OCI-LY7 (cell line): ENCODE measurements around the gene DENND2A. TPM values are rescaled to one million over a fixed set of nuclear protein-coding genes. Genes with fewer than 3 reads are reported as not detected.

Experiments
- BruUV-seq: library from RNA; stranded (reverse); fragments of 400-500 nt; replicated peaks from 2 replicates; lab custom pipeline; 2021; lab: Mats Ljungman, UMichigan
- CTCF ChIA-PET: fragments of 300-600 bp; sonication (Branson Sonifier 250); formaldehyde crosslinking; loops from one replicate; lab custom pipeline; 2022; ENCODE audit warnings: antibody characterized with exemption; ENCODE audit not compliant: unreplicated experiment; lab: Charles Lee
- POLR2A ChIA-PET: fragments of 300-600 bp; sonication (Branson Sonifier 250); formaldehyde crosslinking; loops from one replicate; lab custom pipeline; 2022; ENCODE audit warnings: antibody characterized with exemption; lab: Charles Lee
- DNase-seq: peaks from one replicate; pipeline ENCODE4 v3.0.0-alpha.2; 2015; ENCODE audit warnings: low spot score
- H2AFZ ChIP-seq: fragments of 200-600 bp; sonication (generic), shearing (Covaris generic); 2 replicates; pipeline ENCODE4 v1.6.1; 2014; ENCODE audit warnings: mild to moderate bottlenecking, antibody characterized with exemption, low read length, moderate library complexity
- H3K27ac ChIP-seq: fragments of 200-600 bp; sonication (generic); 2 replicates; pipeline ENCODE4 v1.5.1; 2014; ENCODE audit warnings: mixed run types, low read depth, mild to moderate bottlenecking, moderate library complexity, low read length, inconsistent platforms; ENCODE audit not compliant: poor library complexity, severe bottlenecking
- H3K36me3 ChIP-seq: fragments of 200-600 bp; sonication (generic); 2 replicates; pipeline ENCODE4 v1.6.1; 2014; ENCODE audit warnings: mild to moderate bottlenecking, antibody characterized with exemption, low read length, moderate library complexity, mixed read lengths; ENCODE audit not compliant: insufficient read depth
- H3K4me1 ChIP-seq: fragments of 200-600 bp; sonication (generic); 2 replicates; pipeline ENCODE4 v1.5.1; 2014; ENCODE audit warnings: mild to moderate bottlenecking, low read length; ENCODE audit not compliant: insufficient read depth, poor library complexity, severe bottlenecking
- H3K4me2 ChIP-seq: fragments of 200-600 bp; sonication (generic); 2 replicates; pipeline ENCODE4 v1.6.1; 2014; ENCODE audit warnings: mild to moderate bottlenecking, low read length
- H3K4me3 ChIP-seq: fragments of 200-600 bp; sonication (generic); 2 replicates; pipeline ENCODE4 v1.5.1; 2014; ENCODE audit warnings: mild to moderate bottlenecking, low read depth, low read length; ENCODE audit not compliant: poor library complexity, severe bottlenecking
- H3K79me2 ChIP-seq: fragments of 200-600 bp; sonication (generic); 2 replicates; pipeline ENCODE4 v1.6.1; 2016; ENCODE audit warnings: low read depth, mild to moderate bottlenecking, low read length, moderate library complexity, mixed read lengths; ENCODE audit not compliant: insufficient read depth
- H3K9me2 ChIP-seq: fragments of 200-600 bp; sonication (generic); 2 replicates; pipeline ENCODE4 v1.6.1; 2016; ENCODE audit warnings: mild to moderate bottlenecking, low read length, mixed read lengths; ENCODE audit not compliant: insufficient read depth
- H3K9me3 ChIP-seq: fragments of 200-600 bp; sonication (generic); 2 replicates; pipeline ENCODE4 v1.6.1; 2014; ENCODE audit warnings: mild to moderate bottlenecking, mixed run types, low read length, mixed read lengths
- H4K20me1 ChIP-seq: fragments of 200-600 bp; sonication (generic); 2 replicates; pipeline ENCODE4 v1.6.1; 2014; ENCODE audit warnings: mild to moderate bottlenecking, antibody characterized with exemption, low read length, moderate library complexity, mixed read lengths; ENCODE audit not compliant: insufficient read depth
- EZH2phosphoT487 ChIP-seq: fragments of 200-600 bp; sonication (generic); IDR thresholded peaks from 2 replicates; pipeline ENCODE4 v1.6.1; 2018; ENCODE audit warnings: low read depth, borderline replicate concordance, mild to moderate bottlenecking, mixed run types, antibody characterized with exemption, low read length, moderate library complexity, mixed read lengths
- intact Hi-C: fragments of 100-400 bp; cut with micrococcal nuclease; formaldehyde crosslinking; loops from one replicate; pipeline ENCODE4 v1.10.0; 2022; ENCODE audit not compliant: unreplicated experiment
- total RNA-seq, 2 experiments: library from RNA; depleted of rRNA in 1 of 2; stranded (reverse); fragments of >200 nt in 1 of 2; shearing (Covaris generic) in 1 of 2; gene quantifications; 2 replicates each; pipeline ENCODE4 v1.2.3, GENCODE V29; 2014 to 2022
- TF ChIP-seq, protein P1 (sequence below): fragments of 200-600 bp; sonication (generic); conservative IDR thresholded peaks from 2 replicates; pipeline ENCODE4 v1.5.1; 2014; ENCODE audit warnings: mild to moderate bottlenecking, antibody characterized with exemption, low read length, moderate library complexity, mixed read lengths

DENND2A gene
- total RNA-seq, 2 experiments from 2014 or later = 0.13 to 0.35 TPM

- H3K4me1 ChIP-seq = no peaks in the 10 kb centered on the region
- ChIA-PET POLR2A (interaction anchor here (0.6 to 4.1 kb wide), 2 partner anchors 12 to 132 kb away, joined by 4 to 26 read pairs; no protein-coding TSS in a partner anchor), CTCF (no interaction called here)
- no peaks in the 10 kb centered on the region for H3K9me2 ChIP-seq
- TF ChIP-seq EZH2phosphoT487 = no peak
- TF ChIP-seq, protein P1, sequence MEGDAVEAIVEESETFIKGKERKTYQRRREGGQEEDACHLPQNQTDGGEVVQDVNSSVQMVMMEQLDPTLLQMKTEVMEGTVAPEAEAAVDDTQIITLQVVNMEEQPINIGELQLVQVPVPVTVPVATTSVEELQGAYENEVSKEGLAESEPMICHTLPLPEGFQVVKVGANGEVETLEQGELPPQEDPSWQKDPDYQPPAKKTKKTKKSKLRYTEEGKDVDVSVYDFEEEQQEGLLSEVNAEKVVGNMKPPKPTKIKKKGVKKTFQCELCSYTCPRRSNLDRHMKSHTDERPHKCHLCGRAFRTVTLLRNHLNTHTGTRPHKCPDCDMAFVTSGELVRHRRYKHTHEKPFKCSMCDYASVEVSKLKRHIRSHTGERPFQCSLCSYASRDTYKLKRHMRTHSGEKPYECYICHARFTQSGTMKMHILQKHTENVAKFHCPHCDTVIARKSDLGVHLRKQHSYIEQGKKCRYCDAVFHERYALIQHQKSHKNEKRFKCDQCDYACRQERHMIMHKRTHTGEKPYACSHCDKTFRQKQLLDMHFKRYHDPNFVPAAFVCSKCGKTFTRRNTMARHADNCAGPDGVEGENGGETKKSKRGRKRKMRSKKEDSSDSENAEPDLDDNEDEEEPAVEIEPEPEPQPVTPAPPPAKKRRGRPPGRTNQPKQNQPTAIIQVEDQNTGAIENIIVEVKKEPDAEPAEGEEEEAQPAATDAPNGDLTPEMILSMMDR = no peak
- H3K4me3 ChIP-seq = no peak overlapping the region
- no peaks in the 10 kb centered on the region for H3K79me2 ChIP-seq
- H2AFZ ChIP-seq = no peak overlapping the region
- DNase-seq = no peak
- no TSS peak for BruUV-seq
- intact Hi-C loops = no loop called here
- no peaks in the 10 kb centered on the region for H4K20me1 ChIP-seq
- H3K36me3 ChIP-seq = peaks cover 89% of the 10 kb centered on the region
- H3K4me2 ChIP-seq = no peak overlapping the region
- H3K9me3 ChIP-seq = no peaks in the 10 kb centered on the region
- H3K27ac ChIP-seq = no peak overlapping the region
Observed at GRCh38 chr7:140688341-140688740, 47.7 kb upstream of the DENND2A start.

DNA sequence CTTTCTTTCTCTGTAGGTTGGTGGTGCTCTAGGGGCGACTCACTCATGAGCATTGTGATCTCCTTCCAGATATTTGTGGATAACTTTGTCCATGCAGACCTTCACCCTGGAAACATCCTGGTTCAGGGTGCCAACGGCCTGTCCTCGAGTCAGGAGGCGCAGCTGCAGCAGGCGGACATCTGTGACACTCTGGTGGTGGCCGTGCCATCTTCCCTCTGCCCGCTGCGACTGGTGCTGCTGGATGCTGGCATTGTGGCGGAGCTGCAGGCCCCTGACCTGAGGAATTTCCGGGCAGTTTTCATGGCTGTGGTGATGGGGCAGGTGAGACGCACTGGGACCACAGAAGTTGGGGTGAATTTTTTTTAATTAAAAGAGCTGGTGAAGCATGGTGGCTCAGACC, 46.3 kb upstream of the DENND2A start:
- Histone ChIP-seq H4K20me1 (no peaks in the 10 kb centered on the region), H3K36me3 (peaks cover 87% of the 10 kb centered on the region), H3K4me2 (no peak overlapping the region), H3K9me2 (no peaks in the 10 kb centered on the region), H2AFZ (no peak overlapping the region), H3K4me1 (no peaks in the 10 kb centered on the region), H3K27ac (no peak overlapping the region), H3K9me3 (no peaks in the 10 kb centered on the region), H3K79me2 (no peaks in the 10 kb centered on the region), H3K4me3 (no peak overlapping the region)
- TF ChIP-seq, protein P1 = no peak
- no peak for TF ChIP-seq EZH2phosphoT487
- ChIA-PET POLR2A (interaction anchor here (1.6 to 4.1 kb wide), 2 partner anchors 11 to 14 kb away, joined by 4 to 26 read pairs; no protein-coding TSS in a partner anchor), CTCF (interaction anchor here (1.4 kb wide), 1 partner anchor 9 kb away, joined by 3 read pairs; the partner anchor contains the start of gene NDUFB2)
- intact Hi-C loops = no loop called here
- DNase-seq = no peak
- no TSS peak for BruUV-seq

GRCh38 chr7:140685407-140686087, 44.9 kb upstream of the DENND2A start:
- no peaks in the 10 kb centered on the region for H3K4me1 ChIP-seq
- no peak overlapping the region for H2AFZ ChIP-seq
- H3K36me3 ChIP-seq = peaks cover 88% of the 10 kb centered on the region
- H3K27ac ChIP-seq = no peak overlapping the region
- H3K4me3 ChIP-seq = no peak overlapping the region
- ChIA-PET POLR2A (interaction anchor here (0.7 to 4.1 kb wide), 4 partner anchors 10 to 35 kb away, joined by 3 to 26 read pairs (median 4); partner anchors contain the start of gene NDUFB2), CTCF (interaction anchor here (1.4 kb wide), 1 partner anchor 11 kb away, joined by 3 read pairs; the partner anchor contains the start of gene NDUFB2)
- DNase-seq = no peak
- H3K9me2 ChIP-seq = no peaks in the 10 kb centered on the region
- no peak overlapping the region for H3K4me2 ChIP-seq
- BruUV-seq = no TSS peak
- H4K20me1 ChIP-seq = no peaks in the 10 kb centered on the region
- TF ChIP-seq, protein P1 = no peak
- no peak for TF ChIP-seq EZH2phosphoT487
- H3K79me2 ChIP-seq = no peaks in the 10 kb centered on the region
- intact Hi-C loops = no loop called here
- H3K9me3 ChIP-seq = no peaks in the 10 kb centered on the region
